ENCODE results near the gene SLC25A39. TPM values are rescaled to one million over a fixed set of nuclear protein-coding genes. Genes with fewer than 3 reads are reported as not detected.

SLC25A39 gene
- total and polyA plus RNA-seq, 9 of the 15 experiments (the other 6 are each of a cell fraction or from before 2014, with no cell fraction given) = 4.8 to 267 (median 140) TPM

GRCh38 chr17:44273607-44274006 is 51.0 kb downstream of the SLC25A39 start:
- Histone ChIP-seq H3K4me3 (no peak overlapping the region), H3K36me3 (ENCODE audit: control insufficient read depth, insufficient read depth, low read length) (no peaks in the 10 kb centered on the region), H3K79me2 (ENCODE audit: control insufficient read depth, insufficient read depth, low read length) (no peaks in the 10 kb centered on the region), H2AFZ (ENCODE audit: low read depth, low read length) (no peak overlapping the region), H3K4me1 (replicated peaks in 1 of 2; ENCODE audit: control insufficient read depth in 2 of 2, insufficient read depth in 2 of 2, low read length in 2 of 2) (peaks cover 24 to 36% of the 10 kb centered on the region in 2 experiments), H3K9me1 (ENCODE audit: control insufficient read depth, insufficient read depth, low read length) (no peaks in the 10 kb centered on the region), H3K4me2 (ENCODE audit: insufficient read depth, low read length) (no peak overlapping the region), H3K27me3 (ENCODE audit: control insufficient read depth in 2 of 2, insufficient read depth in 2 of 2, low read length in 2 of 2) (no peaks in the 10 kb centered on the region), H4K20me1 (replicated peaks; ENCODE audit: control insufficient read depth, insufficient read depth, low read length) (no peaks in the 10 kb centered on the region), H3K27ac (ENCODE audit: extremely low read depth, low read depth, low read length) (no peak overlapping the region), H3K9me3 (replicated peaks; ENCODE audit: control insufficient read depth, insufficient read depth, low read depth, low read length) (no peaks in the 10 kb centered on the region), H3K9ac (ENCODE audit: insufficient read depth in 1 of 2, low read depth in 2 of 2, low read length in 2 of 2) (peak overlapping the region in 1 of 2 experiments; percentile 6; a peak in 1 of 4 replicates)
- DNase-seq (ENCODE audit: extremely low read depth in 1 of 4, low spot score in 3 of 4) (no peak), FAIRE-seq (no peak), ATAC-seq (no peak)
- POLR2A ChIA-PET = interaction anchor here (0.7 to 1.2 kb wide), 3 partner anchors 8 to 66 kb away, joined by 3 to 8 read pairs (median 3); no protein-coding TSS in a partner anchor
- in situ Hi-C loops (cut with MboI) = no loop called here
- TF ChIP-seq ETV1 (tag; conservative IDR thresholded peaks at IDR 0.05; ENCODE audit: low read depth) = no peak
- TF ChIP-seq ETV5 (CRISPR knock-in tag; IDR thresholded peaks at IDR 0.05; ENCODE audit: low read depth) = no peak
- no peak for TF ChIP-seq ELF1 (tag; IDR thresholded peaks at IDR 0.05)
- no peak for TF ChIP-seq SAP30 (IDR thresholded peaks at IDR 0.05; ENCODE audit: borderline replicate concordance, insufficient read depth, low read depth, low read length, poor library complexity, severe bottlenecking)
- TF ChIP-seq CEBPB (tag; IDR thresholded peaks at IDR 0.05) = no peak
- no peak for TF ChIP-seq PCBP2 (IDR thresholded peaks at IDR 0.05; ENCODE audit: low read depth, low read length, poor library complexity, severe bottlenecking)
- no peak for TF ChIP-seq ZNF318 (IDR thresholded peaks at IDR 0.05; ENCODE audit: borderline replicate concordance in 1 of 2, low read depth in 1 of 2)
- no peak for TF ChIP-seq ZBTB5 (IDR thresholded peaks at IDR 0.05)
- TF ChIP-seq SPI1 (IDR thresholded peaks at IDR 0.05; ENCODE audit: borderline replicate concordance, low read depth, low read length) = no peak
- TF ChIP-seq IRF9 (tag; IDR thresholded peaks at IDR 0.05) = no peak
- intact Hi-C loops (cut with micrococcal nuclease) = no loop called here
- BruUV-seq (replicated peaks) = no TSS peak
- WGBS (ENCODE audit: insufficient coverage, low coverage, missing lambda C conversion rate) = 89% methylated on average over 5 of the region's 5 CpGs
- CTCF ChIA-PET (ENCODE audit: low intra/inter-chr PET ratio) = no interaction called here
